ENCODE data around the gene MS4A2. TPM values are rescaled to one million over a fixed set of nuclear protein-coding genes. Genes with fewer than 3 reads are reported as not detected.

Gene MS4A2
- total and polyA plus RNA-seq, 2 of the 8 experiments (the other 6 are each of a cell fraction or from before 2014, with no cell fraction given), result not detected

- CTCF ChIA-PET (ENCODE audit: partially characterized antibody), result no interaction called here
- Histone ChIP-seq H4K20me1 (replicated peaks in 1 of 2; ENCODE audit: control insufficient read depth in 1 of 2, insufficient read depth in 2 of 2, low read length in 2 of 2) (no peaks in the 10 kb centered on the region), H2AFZ (ENCODE audit: low read length) (no peak overlapping the region), H3K79me2 (ENCODE audit: control insufficient read depth in 1 of 2, insufficient read depth in 2 of 2, low read length in 2 of 2) (no peaks in the 10 kb centered on the region), H2BK12ac (ENCODE audit: low read depth, low read length) (no peak overlapping the region), H2BK5ac (ENCODE audit: low read depth, low read length) (no peak overlapping the region), H2AK5ac (ENCODE audit: low read depth, low read length) (no peak overlapping the region), H3K36me3 (ENCODE audit: control insufficient read depth in 2 of 4, insufficient read depth in 4 of 4, low read length in 3 of 4) (no peaks in the 10 kb centered on the region), H3K4me3 (ENCODE audit: extremely low read depth in 1 of 4, insufficient read depth in 2 of 4, low read depth in 3 of 4, low read length in 4 of 4) (no peak overlapping the region), H3K56ac (replicated peaks; ENCODE audit: insufficient read length, low read depth, low read length) (no peak overlapping the region), H3K18ac (ENCODE audit: extremely low read depth, low read length) (no peak overlapping the region), H2BK120ac (replicated peaks; ENCODE audit: low read depth, low read length) (no peak overlapping the region), H3K27ac (ENCODE audit: low read depth, low read length) (no peak overlapping the region), H3K9me3 (ENCODE audit: insufficient read depth in 2 of 2, low read depth in 1 of 2, low read length in 1 of 2) (no peaks in the 10 kb centered on the region), H3K14ac (ENCODE audit: insufficient read length) (no peak overlapping the region), H4K8ac (ENCODE audit: extremely low read depth, insufficient read depth, low read length) (no peak overlapping the region), H2BK15ac (ENCODE audit: low read length) (no peak overlapping the region), H3K27me3 (replicated peaks in 1 of 4; ENCODE audit: control insufficient read depth in 3 of 4, extremely low read depth in 1 of 4, insufficient read depth in 3 of 4, low read length in 3 of 4) (no peaks in the 10 kb centered on the region), H3K4me2 (ENCODE audit: insufficient read depth in 1 of 2, low read depth in 2 of 2, low read length in 2 of 2) (no peak overlapping the region), H3K4me1 (replicated peaks in 1 of 4; ENCODE audit: control insufficient read depth in 3 of 4, insufficient read depth in 4 of 4, low read length in 3 of 4) (no peaks in the 10 kb centered on the region), H3K23me2 (ENCODE audit: low read depth, low read length) (no peaks in the 10 kb centered on the region), H3K79me1 (ENCODE audit: low read depth, low read length) (no peaks in the 10 kb centered on the region), H2BK20ac (ENCODE audit: low read length) (no peak overlapping the region), H3K9ac (replicated peaks in 1 of 4; ENCODE audit: extremely low read depth in 1 of 4, low read depth in 3 of 4, low read length in 3 of 4) (no peak overlapping the region), H3K23ac (ENCODE audit: insufficient read length) (no peak overlapping the region), H3K4ac (replicated peaks; ENCODE audit: insufficient read length, low read depth, low read length) (no peak overlapping the region), H4K91ac (replicated peaks; ENCODE audit: insufficient read length, low read length) (no peak overlapping the region), H4K5ac (ENCODE audit: insufficient read length, low read depth, low read length) (no peak overlapping the region)
- DNase-seq (ENCODE audit: low read depth in 1 of 2, low spot score in 2 of 2) (no peak), FAIRE-seq (no peak)
- 89% methylated on average over 4 of the region's 4 CpGs; no CpG with 5 or more reads in 1 of the 2 experiments for WGBS, 2 experiments (ENCODE audit: extremely low coverage in 1 of 2, insufficient coverage in 1 of 2, insufficient read length in 1 of 2, insufficient replicate concordance in 2 of 2, low coverage in 1 of 2, low lambda C conversion rate in 2 of 2, missing lambda C conversion rate in 1 of 2)
- POLR2A ChIA-PET (ENCODE audit: partially characterized antibody), result no interaction called here
- TF ChIP-seq RBBP5 (IDR thresholded peaks at IDR 0.05; ENCODE audit: borderline replicate concordance, low read depth, low read length), result no peak
- TF ChIP-seq KDM4A (IDR thresholded peaks at IDR 0.05; ENCODE audit: low read depth, low read length, severe bottlenecking), result no peak
- no peak for TF ChIP-seq GABPA (IDR thresholded peaks at IDR 0.05; ENCODE audit: borderline replicate concordance, insufficient read depth, low read length)
- TF ChIP-seq TEAD4 (IDR thresholded peaks at IDR 0.05; ENCODE audit: low read depth, low read length), result no peak
- TF ChIP-seq TAF1 (IDR thresholded peaks at IDR 0.05; ENCODE audit: low read depth, low read length), result no peak
- TF ChIP-seq CBX5 (IDR thresholded peaks at IDR 0.05; ENCODE audit: low read depth, low read length), result no peak
- TF ChIP-seq TCF12 (IDR thresholded peaks at IDR 0.05; ENCODE audit: low read depth, low read length), result no peak
- TF ChIP-seq PHF8 (conservative IDR thresholded peaks at IDR 0.05; ENCODE audit: low read depth, low read length), result no peak
- no peak for TF ChIP-seq CREB1 (IDR thresholded peaks at IDR 0.05)
- no peak for TF ChIP-seq ATF2 (IDR thresholded peaks at IDR 0.05; ENCODE audit: low read length)
- no peak for TF ChIP-seq CTBP2 (IDR thresholded peaks at IDR 0.05; ENCODE audit: borderline replicate concordance, insufficient read depth, insufficient read length, low read length)
- no peak for TF ChIP-seq SP1 (IDR thresholded peaks at IDR 0.05; ENCODE audit: low read depth, low read length)
Observed at GRCh38 chr11:60095477-60096120, 7.1 kb downstream of the MS4A2 start.

Measured in H1 (cell line).